ENCODE results near the gene DPYSL3. TPM values are rescaled to one million over a fixed set of nuclear protein-coding genes. Genes with fewer than 3 reads are reported as not detected.

Gene DPYSL3
- total RNA-seq, 1 donor = 157 TPM

DNA sequence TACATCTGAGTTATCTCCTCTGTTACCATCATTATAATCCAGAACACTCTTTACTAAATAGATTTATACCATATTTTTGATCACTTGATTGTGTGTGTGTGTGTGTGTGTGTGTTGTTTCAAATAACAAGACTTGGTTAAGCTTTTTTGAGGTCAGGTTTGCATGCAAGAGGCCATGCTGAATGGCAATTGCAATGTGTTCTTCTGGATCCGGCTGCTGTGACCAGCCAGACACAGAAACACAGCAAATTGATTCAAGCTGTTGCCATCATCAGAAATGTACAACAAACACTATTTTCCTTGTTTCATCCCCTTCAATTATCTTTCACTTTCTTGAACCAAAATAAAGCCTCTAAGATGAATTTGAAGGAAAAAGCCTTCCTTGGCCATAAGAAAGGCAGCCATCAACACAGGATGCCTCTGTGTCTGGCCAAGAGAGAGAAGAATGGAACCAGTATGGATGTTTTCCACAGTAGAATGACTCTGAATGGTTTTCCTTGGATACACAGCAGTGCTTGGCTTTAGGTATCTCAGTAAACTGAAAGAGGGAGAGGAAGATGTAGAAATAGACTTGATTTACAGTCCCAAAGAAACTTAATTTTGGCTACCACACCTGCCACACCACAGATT lies 53.9 kb downstream of the DPYSL3 start:
- H3K4me3 ChIP-seq (ENCODE audit: low read depth, low read length) = no peak overlapping the region
- peak; percentile 48 for DNase-seq (ENCODE audit: low read depth)
- TF ChIP-seq, protein P1, sequence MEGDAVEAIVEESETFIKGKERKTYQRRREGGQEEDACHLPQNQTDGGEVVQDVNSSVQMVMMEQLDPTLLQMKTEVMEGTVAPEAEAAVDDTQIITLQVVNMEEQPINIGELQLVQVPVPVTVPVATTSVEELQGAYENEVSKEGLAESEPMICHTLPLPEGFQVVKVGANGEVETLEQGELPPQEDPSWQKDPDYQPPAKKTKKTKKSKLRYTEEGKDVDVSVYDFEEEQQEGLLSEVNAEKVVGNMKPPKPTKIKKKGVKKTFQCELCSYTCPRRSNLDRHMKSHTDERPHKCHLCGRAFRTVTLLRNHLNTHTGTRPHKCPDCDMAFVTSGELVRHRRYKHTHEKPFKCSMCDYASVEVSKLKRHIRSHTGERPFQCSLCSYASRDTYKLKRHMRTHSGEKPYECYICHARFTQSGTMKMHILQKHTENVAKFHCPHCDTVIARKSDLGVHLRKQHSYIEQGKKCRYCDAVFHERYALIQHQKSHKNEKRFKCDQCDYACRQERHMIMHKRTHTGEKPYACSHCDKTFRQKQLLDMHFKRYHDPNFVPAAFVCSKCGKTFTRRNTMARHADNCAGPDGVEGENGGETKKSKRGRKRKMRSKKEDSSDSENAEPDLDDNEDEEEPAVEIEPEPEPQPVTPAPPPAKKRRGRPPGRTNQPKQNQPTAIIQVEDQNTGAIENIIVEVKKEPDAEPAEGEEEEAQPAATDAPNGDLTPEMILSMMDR (IDR thresholded peaks at IDR 0.05; ENCODE audit: insufficient read depth, low read length) = no peak

DNA sequence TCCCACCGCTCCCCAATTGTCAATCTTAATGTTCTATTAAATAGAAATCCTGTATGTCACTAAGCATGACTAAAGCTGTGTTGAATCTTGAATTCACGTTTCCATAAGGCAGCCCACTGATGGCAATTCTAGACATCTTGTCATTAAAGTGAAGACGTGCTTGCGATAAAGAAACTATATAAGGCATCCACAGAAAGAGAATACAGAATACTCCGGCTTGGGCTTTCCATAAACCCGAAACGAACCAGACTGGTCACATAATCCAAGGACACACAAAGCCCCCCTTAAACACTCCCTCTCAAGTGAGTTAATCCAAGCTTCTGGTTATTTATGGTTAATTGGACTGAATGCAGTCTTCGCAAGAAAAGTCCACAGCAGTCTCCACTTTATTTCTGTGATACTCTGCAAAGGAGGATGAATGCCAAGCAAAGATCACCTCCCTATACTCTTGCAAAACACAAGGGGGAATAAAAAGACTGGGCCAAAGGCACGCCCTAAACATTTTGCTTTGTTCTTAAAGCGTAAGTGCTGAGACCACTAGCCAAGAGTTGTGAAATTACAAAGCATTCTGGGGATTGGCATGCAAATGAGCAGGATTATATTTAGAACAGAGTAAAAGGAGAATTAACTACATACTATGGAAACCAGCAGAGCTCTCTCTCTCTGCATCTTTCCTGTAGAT lies 54.7 kb downstream of the DPYSL3 start:
- TF ChIP-seq, protein P1 (IDR thresholded peaks at IDR 0.05; ENCODE audit: insufficient read depth, low read length) = peak; percentile 27
- DNase-seq (ENCODE audit: low read depth) = peak; percentile 99
- H3K4me3 ChIP-seq (ENCODE audit: low read depth, low read length) = peak overlapping the region; percentile 50

DNA sequence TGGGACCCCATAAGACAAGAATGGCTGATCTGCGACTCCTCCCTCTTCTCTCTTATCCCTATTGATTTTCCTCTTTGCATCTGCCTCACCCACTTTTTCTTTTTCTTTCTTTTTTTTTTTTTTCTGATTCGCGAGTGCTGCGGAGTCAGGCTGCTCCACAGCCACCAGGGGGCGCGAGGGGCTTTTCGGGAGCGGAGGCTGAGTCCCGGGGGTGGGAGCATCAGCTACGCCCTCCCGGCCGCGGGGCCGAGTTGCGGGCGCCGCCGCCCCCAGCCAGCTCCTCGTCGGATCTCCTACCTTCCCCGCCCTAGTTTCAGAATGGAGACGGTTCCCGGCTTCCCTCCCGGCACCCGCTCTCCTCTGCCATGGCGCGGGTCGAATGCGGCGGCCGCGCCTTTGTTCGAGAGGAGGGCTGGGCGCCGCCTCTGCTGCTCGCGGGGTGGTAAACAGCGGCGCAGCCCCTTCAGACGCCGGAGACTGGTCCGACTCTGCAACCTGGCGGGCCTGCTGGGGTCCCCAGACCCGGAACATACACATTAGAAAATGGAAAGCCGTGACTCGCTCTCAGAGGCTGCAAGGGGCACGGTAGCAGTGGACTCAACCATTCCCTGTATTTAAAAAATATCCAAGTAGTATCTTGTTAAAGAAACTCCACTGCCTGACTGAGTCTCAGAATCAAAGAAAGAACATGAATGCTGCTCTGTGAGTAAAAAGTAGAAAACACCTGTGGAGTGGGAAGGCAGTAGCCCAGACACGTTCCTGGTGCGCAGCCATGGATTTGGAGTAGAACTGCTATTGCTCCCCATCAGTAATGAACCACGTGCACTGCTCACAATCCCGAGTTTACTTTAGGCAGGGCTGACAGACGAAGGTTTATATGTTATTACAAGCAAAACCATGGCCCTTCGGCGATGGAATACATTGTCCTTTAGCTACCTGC lies 55.7 kb downstream of the DPYSL3 start:
- peak; percentile 91 for DNase-seq (ENCODE audit: low read depth)
- TF ChIP-seq, protein P1 (IDR thresholded peaks at IDR 0.05; ENCODE audit: insufficient read depth, low read length) = peak; percentile 93
- peak overlapping the region; percentile 89 for H3K4me3 ChIP-seq (ENCODE audit: low read depth, low read length)

DNA sequence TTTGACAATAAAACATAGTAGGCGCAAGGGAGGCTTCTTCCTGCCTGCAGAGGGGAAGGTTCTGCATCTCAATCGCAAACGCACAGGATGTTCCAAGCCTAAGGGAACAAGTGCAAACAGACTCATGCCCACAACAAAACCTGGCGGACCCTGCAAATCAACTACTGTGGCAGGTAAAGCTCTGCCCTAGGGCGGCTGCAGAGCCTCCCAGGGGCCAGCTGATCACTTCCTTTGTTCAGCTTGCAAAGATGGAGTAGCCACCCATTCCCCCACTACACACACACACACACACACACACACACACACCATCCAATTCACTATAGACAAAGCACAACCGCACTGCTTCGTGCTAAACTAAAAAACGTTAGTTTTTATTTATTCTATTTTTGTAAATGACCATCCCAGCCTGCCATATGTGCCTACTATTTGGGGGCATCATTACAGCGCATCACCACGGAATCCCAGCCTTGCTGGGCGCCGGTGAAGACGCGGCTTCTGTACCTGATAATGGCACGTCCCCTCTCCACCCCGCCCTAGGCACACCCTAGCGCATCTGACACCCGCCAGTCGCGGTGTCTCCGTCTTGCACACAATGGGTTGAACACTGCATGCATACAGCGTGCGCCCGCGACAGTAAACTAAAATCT lies 57.6 kb downstream of the DPYSL3 start:
- H3K4me3 ChIP-seq (ENCODE audit: low read depth, low read length) = peak overlapping the region; percentile 89
- no peak for DNase-seq (ENCODE audit: low read depth)
- TF ChIP-seq, protein P1 (IDR thresholded peaks at IDR 0.05; ENCODE audit: insufficient read depth, low read length) = no peak

DNA sequence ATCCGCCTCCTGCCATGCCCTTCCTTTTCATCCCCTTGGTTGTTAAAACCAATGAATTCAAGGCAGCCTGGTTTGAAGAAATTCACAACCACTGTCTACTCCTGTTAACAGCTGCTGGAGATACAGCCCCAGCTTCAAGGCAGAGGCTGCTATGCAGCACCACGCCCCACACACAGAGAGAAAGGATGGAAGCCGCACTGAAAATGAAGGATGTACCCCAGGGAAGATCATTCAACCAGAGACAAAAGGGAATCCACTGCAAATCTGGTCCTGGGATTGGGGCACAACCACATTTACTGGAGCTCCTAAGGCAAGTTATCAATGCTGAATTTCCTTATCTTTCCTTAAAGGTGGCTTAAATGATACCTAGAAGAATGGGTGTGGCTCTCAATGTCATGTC lies 58.7 kb downstream of the DPYSL3 start:
- no peak for DNase-seq (ENCODE audit: low read depth)
- H3K4me3 ChIP-seq (ENCODE audit: low read depth, low read length) = peak overlapping the region; percentile 89
- TF ChIP-seq, protein P1 (IDR thresholded peaks at IDR 0.05; ENCODE audit: insufficient read depth, low read length) = no peak

DNA sequence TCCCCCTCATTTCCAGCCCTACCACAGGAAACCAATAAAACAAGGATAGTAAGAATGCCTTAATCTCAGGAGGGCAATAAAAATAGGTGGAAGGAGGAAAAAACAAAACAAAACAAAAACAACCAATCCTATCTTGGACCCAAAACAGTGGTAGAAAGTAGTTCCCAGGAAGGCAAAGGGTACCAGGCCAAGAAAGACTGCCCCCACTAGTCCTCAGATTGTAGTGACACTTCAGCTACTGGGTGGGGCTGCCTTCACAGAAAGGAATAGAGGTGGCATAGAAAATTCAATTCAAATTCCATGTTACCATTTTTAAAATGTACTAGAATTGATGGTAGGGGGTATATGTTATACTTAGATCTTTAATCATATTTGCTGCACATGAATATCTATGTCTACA lies 59.3 kb downstream of the DPYSL3 start:
- no peak overlapping the region for H3K4me3 ChIP-seq (ENCODE audit: low read depth, low read length)
- no peak for DNase-seq (ENCODE audit: low read depth)
- TF ChIP-seq, protein P1 (IDR thresholded peaks at IDR 0.05; ENCODE audit: insufficient read depth, low read length) = no peak

Data from fibroblast of the aortic adventitia (primary cell).